GM18499 (cell line): ENCODE results near the gene VIM.
A peak's percentile ranks its signal among the peaks of the same experiment; 100 is the strongest.

Experiments
- ATAC-seq: cut with Tn5 transposase; IDR thresholded peaks from one replicate; pipeline ENCODE4 v1.9.1; 2021; ENCODE audit warnings: moderate number of reproducible peaks; ENCODE audit not compliant: insufficient read depth, unreplicated experiment

VIM gene

GRCh38 chr10:17229967-17230682 is 2.1 kb downstream of the VIM start:
- peak; percentile 33 for ATAC-seq

- ATAC-seq = no peak
Observed at GRCh38 chr10:17231788-17232187, 3.7 kb downstream of the VIM start.

- ATAC-seq = no peak
Observed at GRCh38 chr10:17232276-17232960, 4.4 kb downstream of the VIM start.

GRCh38 chr10:17233286-17233991 is 5.4 kb downstream of the VIM start:
- ATAC-seq = no peak

GRCh38 chr10:17234431-17234945 is 6.4 kb downstream of the VIM start:
- no peak for ATAC-seq

- no peak for ATAC-seq
Observed at GRCh38 chr10:17235136-17235535, 7.1 kb downstream of the VIM start.

- ATAC-seq = no peak
Observed at GRCh38 chr10:17236468-17237148, 8.6 kb downstream of the VIM start.

GRCh38 chr10:17237149-17237527 is 9.1 kb downstream of the VIM start:
- no peak for ATAC-seq

GRCh38 chr10:17237915-17238444 is 9.9 kb downstream of the VIM start:
- no peak for ATAC-seq

GRCh38 chr10:17238445-17239291 is 10.6 kb downstream of the VIM start:
- no peak for ATAC-seq

- no peak for ATAC-seq
Observed at GRCh38 chr10:17239345-17240085, 11.5 kb downstream of the VIM start.

- no peak for ATAC-seq
Observed at GRCh38 chr10:17240096-17240495, 12.1 kb downstream of the VIM start.

GRCh38 chr10:17240616-17241015 is 12.6 kb downstream of the VIM start:
- no peak for ATAC-seq

- no peak for ATAC-seq
Observed at GRCh38 chr10:17241611-17242333, 13.7 kb downstream of the VIM start.

- no peak for ATAC-seq
Observed at GRCh38 chr10:17244700-17245365, 16.8 kb downstream of the VIM start.

- ATAC-seq = no peak
Observed at GRCh38 chr10:17247210-17247609, 19.2 kb downstream of the VIM start.

GRCh38 chr10:17248964-17249363 is 20.9 kb downstream of the VIM start:
- ATAC-seq = no peak

- ATAC-seq = peak; percentile 51
Observed at GRCh38 chr10:17249820-17250219, 21.8 kb downstream of the VIM start.
